H1 (cell line): ENCODE results near the gene ZBTB44. TPM values are rescaled to one million over a fixed set of nuclear protein-coding genes. Genes with fewer than 3 reads are reported as not detected.
A peak's percentile ranks its signal among the peaks of the same experiment; 100 is the strongest.

Source experiments
- CTCF ChIA-PET: fragments of 300-600 bp; sonication (Branson Sonifier 250); formaldehyde crosslinking; loops from one replicate; lab custom pipeline; 2021; ENCODE audit not compliant: partially characterized antibody; lab: Charles Lee
- POLR2A ChIA-PET: fragments of 300-600 bp; sonication (Branson Sonifier 250); formaldehyde crosslinking; loops from one replicate; lab custom pipeline; 2021; ENCODE audit warnings: inconsistent platforms; ENCODE audit not compliant: partially characterized antibody; lab: Charles Lee
- DNase-seq, 2 experiments: peaks; one replicate each; pipeline versions ENCODE4 v3.0.0 to v3.0.0-alpha.2; 2010 to 2022; ENCODE audit warnings: low spot score in 2 of 2, low read depth in 1 of 2, mixed read lengths in 1 of 2
- FAIRE-seq: peaks from 2 replicates; lab custom pipeline; 2011; peaks lifted over from hg19 to GRCh38; lab: Jason Lieb, UNC
- H2AFZ ChIP-seq: 2 replicates; pipeline ENCODE4 v1.8.1; 2012; ENCODE audit warnings: low read length, inconsistent platforms
- H2AK5ac ChIP-seq: 2 replicates; pipeline ENCODE4 v1.6.1; 2013; ENCODE audit warnings: low read depth, low read length
- H2BK120ac ChIP-seq: replicated peaks from 2 replicates; pipeline ENCODE3; 2013; ENCODE audit warnings: low read depth, low read length, inconsistent platforms
- H2BK12ac ChIP-seq: 2 replicates; pipeline ENCODE4 v1.6.1; 2013; ENCODE audit warnings: low read depth, low read length
- H2BK15ac ChIP-seq: 2 replicates; pipeline ENCODE4 v1.6.1; 2013; ENCODE audit warnings: low read length
- H2BK20ac ChIP-seq: 2 replicates; pipeline ENCODE4 v1.6.1; 2013; ENCODE audit warnings: low read length
- H2BK5ac ChIP-seq: 2 replicates; pipeline ENCODE4 v1.6.1; 2013; ENCODE audit warnings: low read depth, low read length
- H3K14ac ChIP-seq: 2 replicates; pipeline ENCODE4 v1.6.1; 2013; ENCODE audit warnings: inconsistent platforms; ENCODE audit not compliant: insufficient read length
- H3K18ac ChIP-seq: 2 replicates; pipeline ENCODE4 v1.6.1; 2013; ENCODE audit warnings: low read length; ENCODE audit errors: extremely low read depth
- H3K23ac ChIP-seq: 2 replicates; pipeline ENCODE4 v1.6.1; 2013; ENCODE audit warnings: inconsistent platforms; ENCODE audit not compliant: insufficient read length
- H3K23me2 ChIP-seq: 2 replicates; pipeline ENCODE4 v1.6.1; 2013; ENCODE audit warnings: low read depth, low read length
- H3K27ac ChIP-seq: 2 replicates; pipeline ENCODE4 v1.6.1; 2011; ENCODE audit warnings: low read depth, low read length, inconsistent platforms
- H3K27me3 ChIP-seq, 4 experiments: replicated peaks in 1 of 4; 1 replicate in 1 of 4; 2 replicates in 3 of 4; pipeline versions ENCODE4 v1.6.1 to v1.8.1; 2011 to 2013; ENCODE audit warnings: low read length in 3 of 4, mild to moderate bottlenecking in 3 of 4, inconsistent platforms in 2 of 4, mixed read lengths in 2 of 4, moderate library complexity in 1 of 4; ENCODE audit not compliant: control insufficient read depth in 3 of 4, insufficient read depth in 3 of 4; ENCODE audit errors: extremely low read depth in 1 of 4
- H3K36me3 ChIP-seq, 4 experiments: 2 replicates each; pipeline versions ENCODE4 v1.6.1 to v1.8.1; 2011 to 2013; ENCODE audit warnings: mild to moderate bottlenecking in 4 of 4, low read length in 3 of 4, moderate library complexity in 2 of 4, control low read depth in 1 of 4, inconsistent platforms in 1 of 4; ENCODE audit not compliant: insufficient read depth in 4 of 4, control insufficient read depth in 2 of 4
- H3K4ac ChIP-seq: replicated peaks from 2 replicates; pipeline ENCODE3; 2013; ENCODE audit warnings: low read length, low read depth, mixed read lengths, inconsistent platforms; ENCODE audit not compliant: insufficient read length
- H3K4me1 ChIP-seq, 4 experiments: replicated peaks in 1 of 4; 1 replicate in 1 of 4; 2 replicates in 3 of 4; pipeline versions ENCODE4 v1.6.1 to v1.8.1; 2011 to 2013; ENCODE audit warnings: low read length in 3 of 4, inconsistent platforms in 2 of 4, mixed read lengths in 1 of 4; ENCODE audit not compliant: insufficient read depth in 4 of 4, control insufficient read depth in 3 of 4
- H3K4me2 ChIP-seq, 2 experiments: 2 replicates each; pipeline versions ENCODE4 v1.6.1 to v1.8.1; 2011 to 2013; ENCODE audit warnings: low read depth in 2 of 2, low read length in 2 of 2, control low read depth in 1 of 2, inconsistent platforms in 1 of 2, mild to moderate bottlenecking in 1 of 2; ENCODE audit not compliant: insufficient read depth in 1 of 2
- H3K4me3 ChIP-seq, 4 experiments: fragments of 200-600, 300-600 bp in 1 of 4; sonication (generic), shearing (Covaris generic), sonication (Bioruptor Twin) in 1 of 4; 2 replicates each; pipeline versions ENCODE4 v1.5.1 to v1.8.1; 2011 to 2016; ENCODE audit warnings: low read length in 4 of 4, low read depth in 3 of 4, control low read depth in 2 of 4, inconsistent platforms in 2 of 4, mild to moderate bottlenecking in 2 of 4, mixed read lengths in 1 of 4, moderate library complexity in 1 of 4; ENCODE audit not compliant: insufficient read depth in 2 of 4; ENCODE audit errors: extremely low read depth in 1 of 4
- H3K56ac ChIP-seq: replicated peaks from 2 replicates; pipeline ENCODE3; 2013; ENCODE audit warnings: low read depth, mild to moderate bottlenecking, mixed read lengths, low read length, inconsistent platforms; ENCODE audit not compliant: insufficient read length
- H3K79me1 ChIP-seq: 2 replicates; pipeline ENCODE4 v1.6.1; 2013; ENCODE audit warnings: low read depth, low read length, control low read depth
- H3K79me2 ChIP-seq, 2 experiments: 2 replicates each; pipeline versions ENCODE4 v1.6.1 to v1.8.1; 2012 to 2013; ENCODE audit warnings: low read length in 2 of 2, mild to moderate bottlenecking in 2 of 2, inconsistent platforms in 1 of 2; ENCODE audit not compliant: insufficient read depth in 2 of 2, control insufficient read depth in 1 of 2
- H3K9ac ChIP-seq, 4 experiments: replicated peaks in 1 of 4; 1 replicate in 1 of 4; 2 replicates in 3 of 4; pipeline versions ENCODE4 v1.6.1 to v1.8.1; 2011 to 2013; ENCODE audit warnings: low read depth in 3 of 4, low read length in 3 of 4, control low read depth in 2 of 4, mild to moderate bottlenecking in 2 of 4, moderate library complexity in 2 of 4, inconsistent platforms in 1 of 4; ENCODE audit errors: extremely low read depth in 1 of 4
- H3K9me3 ChIP-seq, 2 experiments: 2 replicates each; pipeline versions ENCODE4 v1.6.1 to v1.8.1; 2012 to 2013; ENCODE audit warnings: mild to moderate bottlenecking in 2 of 2, moderate library complexity in 2 of 2, control low read depth in 1 of 2, inconsistent platforms in 1 of 2, low read depth in 1 of 2, low read length in 1 of 2, mixed read lengths in 1 of 2; ENCODE audit not compliant: insufficient read depth in 2 of 2
- H4K20me1 ChIP-seq, 2 experiments: replicated peaks in 1 of 2; 2 replicates each; pipeline versions ENCODE3 to v1.8.1; 2011 to 2013; ENCODE audit warnings: inconsistent platforms in 2 of 2, low read length in 2 of 2, mild to moderate bottlenecking in 1 of 2; ENCODE audit not compliant: insufficient read depth in 2 of 2, control insufficient read depth in 1 of 2
- H4K5ac ChIP-seq: 2 replicates; pipeline ENCODE4 v1.6.1; 2013; ENCODE audit warnings: low read length, low read depth, mixed read lengths, inconsistent platforms; ENCODE audit not compliant: insufficient read length
- H4K8ac ChIP-seq: 2 replicates; pipeline ENCODE4 v1.8.0; 2013; ENCODE audit warnings: mild to moderate bottlenecking, moderate library complexity, low read length, inconsistent platforms; ENCODE audit not compliant: insufficient read depth; ENCODE audit errors: extremely low read depth
- H4K91ac ChIP-seq: replicated peaks from 2 replicates; pipeline ENCODE3; 2013; ENCODE audit warnings: low read length, mixed read lengths, inconsistent platforms; ENCODE audit not compliant: insufficient read length
- CHD2 ChIP-seq: IDR thresholded peaks from 2 replicates; pipeline ENCODE4 v1.6.1; 2012; ENCODE audit warnings: low read length, improper control_type of control experiment
- CTBP2 ChIP-seq: IDR thresholded peaks from 2 replicates; pipeline ENCODE4 v1.7.0; 2011; ENCODE audit warnings: borderline replicate concordance, mild to moderate bottlenecking, moderate library complexity, mixed read lengths, low read length; ENCODE audit not compliant: insufficient read depth, insufficient read length
- CTCF ChIP-seq, 3 experiments: IDR thresholded peaks; 1 replicate in 2 of 3; 2 replicates in 1 of 3; pipeline versions ENCODE4 v1.5.1 to v1.6.1; 2011; ENCODE audit warnings: low read length in 3 of 3, mild to moderate bottlenecking in 3 of 3, inconsistent platforms in 2 of 3, low read depth in 1 of 3, moderate library complexity in 1 of 3; ENCODE audit not compliant: insufficient read depth in 1 of 3; ENCODE audit errors: control extremely low read depth in 1 of 3
- FOSL1 ChIP-seq: IDR thresholded peaks from 2 replicates; pipeline ENCODE4 v1.6.1; 2011; ENCODE audit warnings: mild to moderate bottlenecking, low read depth, low read length, moderate library complexity; ENCODE audit not compliant: insufficient read depth
- POLR2A ChIP-seq, 2 experiments: IDR thresholded peaks; 1 replicate in 1 of 2; 2 replicates in 1 of 2; pipeline ENCODE4 v1.6.1; 2011; ENCODE audit warnings: low read depth in 2 of 2, low read length in 2 of 2, mild to moderate bottlenecking in 2 of 2; ENCODE audit errors: control extremely low read depth in 1 of 2
- POLR2AphosphoS5 ChIP-seq: IDR thresholded peaks from 2 replicates; pipeline ENCODE4 v1.6.1; 2011; ENCODE audit warnings: low read depth, low read length
- SAP30 ChIP-seq: fragments of 300-600 bp; sonication (generic); IDR thresholded peaks from 2 replicates; pipeline ENCODE4 v1.7.1; 2012; ENCODE audit warnings: low read length, moderate library complexity, mild to moderate bottlenecking, inconsistent platforms; ENCODE audit not compliant: insufficient read depth, insufficient replicate concordance
- TAF7 ChIP-seq: optimal IDR thresholded peaks from 2 replicates; pipeline ENCODE3; 2011; ENCODE audit warnings: low read depth, mild to moderate bottlenecking, inconsistent platforms, low read length, moderate library complexity, borderline replicate concordance
- WGBS, 2 experiments: shearing (Covaris generic) in 1 of 2; methylation state at CpG; one replicate each; pipeline versions ENCODE4 v1.1.6 to v1.1.7; 2013 to 2015; ENCODE audit warnings: low lambda C conversion rate in 2 of 2, mixed read lengths in 2 of 2, inconsistent platforms in 1 of 2, low coverage in 1 of 2, missing lambda C conversion rate in 1 of 2; ENCODE audit not compliant: insufficient replicate concordance in 2 of 2, insufficient coverage in 1 of 2, insufficient read length in 1 of 2; ENCODE audit errors: extremely low coverage in 1 of 2, missing lambda C conversion rate in 1 of 2; 5-methylcytosine and 5-hydroxymethylcytosine counted together
- polyA plus RNA-seq, 7 experiments: library from polyadenylated mRNA; depleted of rRNA in 3 of 7; stranded (reverse) in 5 of 7; unstranded in 2 of 7; fragments of >200 nt in 5 of 7; fragments of 200-250 nt in 2 of 7; gene quantifications; 1 replicate in 5 of 7; 2 replicates in 1 of 7; 4 replicates in 1 of 7; pipeline versions ENCODE4 v1.2.1 to v1.2.3, GENCODE V29; 2011 to 2013; ENCODE audit warnings: missing spikeins in 2 of 7, mixed read lengths in 2 of 7
- total RNA-seq: library from RNA; stranded (reverse); fragmentation: NEBNext Ultra II Directional; extraction: Animal tissue kit (Norgen Biotek cat#: 25700); gene quantifications from 2 replicates; pipeline ENCODE4 v1.2.1, GENCODE V29; 2021

ZBTB44 gene
- total and polyA plus RNA-seq, 2 of the 8 experiments (the other 6 are each of a cell fraction or from before 2014, with no cell fraction given): 37.2 to 158 TPM

- TF ChIP-seq CHD2 (no peak), CTCF (IDR thresholded peaks at IDR 0.05; ENCODE audit: control extremely low read depth in 1 of 3, insufficient read depth in 1 of 3, low read depth in 1 of 3, low read length in 3 of 3) (no peak), CTBP2 (no peak), POLR2A (IDR thresholded peaks at IDR 0.05; ENCODE audit: control extremely low read depth in 1 of 2, low read depth in 2 of 2, low read length in 2 of 2) (peak in 1 of 2 experiments; percentile 54; a peak in 1 of 3 replicates), TAF7 (no peak), POLR2AphosphoS5 (peak; percentile 69; the same call in 1 of the 2 replicates), FOSL1 (no peak), SAP30 (no peak)
- H3K18ac ChIP-seq: no peak overlapping the region
- peak; percentile 32 for FAIRE-seq
Measured at GRCh38 chr11:130308886-130309285, 5.8 kb downstream of the ZBTB44 start.

More at GRCh38 chr11:130308886-130309285, 5.8 kb downstream of the ZBTB44 start:
- no peak overlapping the region for H4K5ac ChIP-seq
- CTCF ChIA-PET: interaction anchor here (1.1 to 1.2 kb wide), 2 partner anchors 118 to 123 kb away, joined by 3 to 5 read pairs; no protein-coding TSS in a partner anchor
- H3K4me3 ChIP-seq: no peak overlapping the region
- H3K4ac ChIP-seq: no peak overlapping the region
- no peak overlapping the region for H4K8ac ChIP-seq
- H3K27me3 ChIP-seq: no peaks in the 10 kb centered on the region
- WGBS, 2 experiments: 90% methylated on average over 2 of the region's 2 CpGs; no CpG with 5 or more reads in 1 of the 2 experiments
- H3K36me3 ChIP-seq: peaks cover 0 to 26% (median 11%) of the 10 kb centered on the region in 4 experiments; a peak in 5 of 8 replicates
- no peak overlapping the region for H2BK120ac ChIP-seq
- POLR2A ChIA-PET: interaction anchor here (0.7 to 1.3 kb wide), 3 partner anchors 11 to 106 kb away, joined by 3 read pairs; no protein-coding TSS in a partner anchor
- no peak overlapping the region for H3K27ac ChIP-seq
- no peak overlapping the region for H2BK12ac ChIP-seq
- no peak overlapping the region for H4K91ac ChIP-seq
- H3K79me1 ChIP-seq: no peaks in the 10 kb centered on the region
- H3K4me1 ChIP-seq: peaks cover 0 to 8% (median 5%) of the 10 kb centered on the region in 4 experiments; a peak in 4 of 7 replicates
- no peak overlapping the region for H3K56ac ChIP-seq
- H3K9ac ChIP-seq: no peak overlapping the region
- no peak overlapping the region for H3K14ac ChIP-seq
- H3K23me2 ChIP-seq: 0 out of 2 replicates have a peak, but pooled peaks cover 2% of the 10 kb centered on the region
- peaks cover 6 to 21% of the 10 kb centered on the region in 2 experiments for H3K9me3 ChIP-seq
- H2BK20ac ChIP-seq: no peak overlapping the region
- H2AK5ac ChIP-seq: no peak overlapping the region
- H2BK15ac ChIP-seq: no peak overlapping the region
- no peak overlapping the region for H2AFZ ChIP-seq
- no peak overlapping the region for H3K4me2 ChIP-seq
- H2BK5ac ChIP-seq: no peak overlapping the region
- no peak overlapping the region for H3K23ac ChIP-seq
- H4K20me1 ChIP-seq: peaks cover 1 to 4% of the 10 kb centered on the region in 2 experiments
- DNase-seq: no peak
- H3K79me2 ChIP-seq: peaks cover 30 to 100% of the 10 kb centered on the region in 2 experiments
